GM18508 (cell line): ENCODE measurements around the gene MSMB.
"Not testable (repeated sequence)": the region's sequence is repeated elsewhere in the genome, so short reads cannot be mapped to it uniquely, and the experiment has no call there.

Source experiments
- ATAC-seq: cut with Tn5 transposase; IDR thresholded peaks from one replicate; pipeline ENCODE4 v1.9.1; 2021; ENCODE audit warnings: moderate number of reproducible peaks; ENCODE audit not compliant: insufficient read depth, unreplicated experiment

Gene MSMB

GRCh38 chr10:46070749-46071148 lies 24.7 kb upstream of the MSMB start:
- no peak for ATAC-seq

GRCh38 chr10:46069771-46070463 lies 23.8 kb upstream of the MSMB start:
- ATAC-seq, result no peak

GRCh38 chr10:46068905-46069304 lies 22.8 kb upstream of the MSMB start:
- no peak for ATAC-seq

- ATAC-seq, result no peak
Observed at GRCh38 chr10:46068117-46068516, 22.0 kb upstream of the MSMB start.

GRCh38 chr10:46064269-46064817 lies 18.3 kb upstream of the MSMB start:
- no peak for ATAC-seq

- ATAC-seq, result no peak
Observed at GRCh38 chr10:46062723-46063428, 16.8 kb upstream of the MSMB start.

- ATAC-seq, result no peak
Observed at GRCh38 chr10:46060706-46061105, 14.6 kb upstream of the MSMB start.

GRCh38 chr10:46057927-46058326 lies 11.9 kb upstream of the MSMB start:
- ATAC-seq, result not testable (repeated sequence)

GRCh38 chr10:46057038-46057437 lies 11.0 kb upstream of the MSMB start:
- ATAC-seq, result no peak

GRCh38 chr10:46055771-46056170 lies 9.7 kb upstream of the MSMB start:
- ATAC-seq, result no peak

- ATAC-seq, result no peak
Observed at GRCh38 chr10:46053534-46054434, 7.7 kb upstream of the MSMB start.

- ATAC-seq, result no peak
Observed at GRCh38 chr10:46052791-46053375, 6.8 kb upstream of the MSMB start.

GRCh38 chr10:46052057-46052790 lies 6.2 kb upstream of the MSMB start:
- no peak for ATAC-seq

GRCh38 chr10:46050941-46051623 lies 5.0 kb upstream of the MSMB start:
- ATAC-seq, result no peak

GRCh38 chr10:46049497-46049831 lies 3.4 kb upstream of the MSMB start:
- ATAC-seq, result not testable (repeated sequence)

GRCh38 chr10:46048152-46048551 lies 2.1 kb upstream of the MSMB start:
- ATAC-seq, result no peak

- no peak for ATAC-seq
Observed at GRCh38 chr10:46042527-46042926, 3.5 kb downstream of the MSMB start.

- ATAC-seq, result no peak
Observed at GRCh38 chr10:46040004-46040403, 6.1 kb downstream of the MSMB start.

- ATAC-seq, result no peak
Observed at GRCh38 chr10:46037107-46037825, 8.8 kb downstream of the MSMB start.
